Suppressor macrophage treated with lipopolysaccharide for 4 hours (primary cell): Measurements from ENCODE around the gene HECTD4.
"Not testable (repeated sequence)": the region's sequence is repeated elsewhere in the genome, so short reads cannot be mapped to it uniquely, and the experiment has no call there.

Experiments used
- DNase-seq: peaks from one replicate; pipeline ENCODE4 v3.0.0-alpha.2; 2020

The HECTD4 gene

GRCh38 chr12:112406519-112407488, 24.6 kb upstream of the HECTD4 start:
- DNase-seq: no peak

GRCh38 chr12:112401903-112402498, 19.8 kb upstream of the HECTD4 start:
- no peak for DNase-seq

- no peak for DNase-seq
Measured at GRCh38 chr12:112401054-112401453, 18.8 kb upstream of the HECTD4 start.

- no peak for DNase-seq
Measured at GRCh38 chr12:112393328-112393727, 11.1 kb upstream of the HECTD4 start.

GRCh38 chr12:112389922-112390654, 7.9 kb upstream of the HECTD4 start:
- not testable (repeated sequence) for DNase-seq

GRCh38 chr12:112389228-112389627, 7.0 kb upstream of the HECTD4 start:
- no peak for DNase-seq

- peak; percentile 56 for DNase-seq
Measured at GRCh38 chr12:112386726-112387125, 4.5 kb upstream of the HECTD4 start.

- DNase-seq: no peak
Measured at GRCh38 chr12:112382866-112383265, 635 bp upstream of the HECTD4 start.

GRCh38 chr12:112381406-112381882, 787 bp downstream of the HECTD4 start:
- DNase-seq: peak; percentile 26

- DNase-seq: no peak
Measured at GRCh38 chr12:112380663-112381405, 1.4 kb downstream of the HECTD4 start.

- no peak for DNase-seq
Measured at GRCh38 chr12:112375105-112375504, 7.1 kb downstream of the HECTD4 start.

- no peak for DNase-seq
Measured at GRCh38 chr12:112374166-112374740, 8.0 kb downstream of the HECTD4 start.

GRCh38 chr12:112370868-112371510, 11.2 kb downstream of the HECTD4 start:
- no peak for DNase-seq

GRCh38 chr12:112370199-112370598, 12.0 kb downstream of the HECTD4 start:
- no peak for DNase-seq

GRCh38 chr12:112368856-112369255, 13.4 kb downstream of the HECTD4 start:
- no peak for DNase-seq

GRCh38 chr12:112367965-112368364, 14.3 kb downstream of the HECTD4 start:
- no peak for DNase-seq

GRCh38 chr12:112362310-112362709, 19.9 kb downstream of the HECTD4 start:
- no peak for DNase-seq

GRCh38 chr12:112361271-112361670, 21.0 kb downstream of the HECTD4 start:
- DNase-seq: no peak

GRCh38 chr12:112359290-112359689, 22.9 kb downstream of the HECTD4 start:
- DNase-seq: no peak

- DNase-seq: no peak
Measured at GRCh38 chr12:112357214-112357613, 25.0 kb downstream of the HECTD4 start.

GRCh38 chr12:112354399-112354798, 27.8 kb downstream of the HECTD4 start:
- DNase-seq: no peak

- DNase-seq: peak; percentile 19
Measured at GRCh38 chr12:112353393-112353792, 28.8 kb downstream of the HECTD4 start.
